Thyroid gland (tissue), 4 donors: Measurements from ENCODE around the gene LHPP.

ENCODE experiments used
- POLR2A ChIP-seq, 2 donors: fragments of 450-650 bp; IDR thresholded peaks; one replicate each; pipeline ENCODE4 v1.6.1; 2017; ENCODE audit warnings: antibody characterized with exemption in 2 of 2, mild to moderate bottlenecking in 2 of 2, moderate library complexity in 1 of 2
- TF ChIP-seq, protein P1 (sequence below), 6 experiments: fragments of 200-600 bp in 3 of 6; fragments of 450-650 bp in 3 of 6; sonication (generic) in 3 of 6; IDR thresholded peaks; one replicate each; pipeline ENCODE4 v1.5.1; 2016 to 2019; ENCODE audit warnings: antibody characterized with exemption in 6 of 6, mild to moderate bottlenecking in 2 of 6, inconsistent platforms in 1 of 6, moderate library complexity in 1 of 6

DNA sequence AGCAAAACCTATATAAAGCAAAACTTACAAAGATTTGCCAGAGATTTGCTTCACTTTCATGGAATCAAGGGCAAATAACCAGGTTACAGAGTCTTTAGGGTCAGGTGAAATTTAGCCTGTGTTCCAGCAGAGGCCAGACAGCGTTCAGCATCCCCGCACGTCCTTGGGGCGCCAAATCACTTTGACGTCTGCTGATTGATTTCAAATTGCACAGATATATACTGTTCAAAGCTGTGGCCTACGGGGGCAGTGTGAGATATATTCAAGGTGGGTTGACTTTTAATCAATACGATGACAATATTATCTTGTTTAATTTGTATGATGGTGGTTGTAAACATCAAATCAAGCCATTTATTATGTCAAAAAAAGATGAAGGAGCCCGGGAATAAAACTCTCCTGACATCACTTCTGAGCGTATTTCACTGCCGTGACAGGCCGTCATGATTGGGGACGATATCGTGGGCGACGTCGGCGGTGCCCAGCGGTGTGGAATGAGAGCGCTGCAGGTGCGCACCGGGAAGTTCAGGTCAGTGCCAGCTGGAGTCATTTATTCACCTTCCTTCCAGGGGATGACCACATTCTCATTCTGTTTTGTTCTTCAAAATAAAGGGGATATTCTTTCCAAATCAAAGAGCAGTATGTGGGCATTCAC lies 55.2 kb downstream of the LHPP start:
- TF ChIP-seq, protein P1, sequence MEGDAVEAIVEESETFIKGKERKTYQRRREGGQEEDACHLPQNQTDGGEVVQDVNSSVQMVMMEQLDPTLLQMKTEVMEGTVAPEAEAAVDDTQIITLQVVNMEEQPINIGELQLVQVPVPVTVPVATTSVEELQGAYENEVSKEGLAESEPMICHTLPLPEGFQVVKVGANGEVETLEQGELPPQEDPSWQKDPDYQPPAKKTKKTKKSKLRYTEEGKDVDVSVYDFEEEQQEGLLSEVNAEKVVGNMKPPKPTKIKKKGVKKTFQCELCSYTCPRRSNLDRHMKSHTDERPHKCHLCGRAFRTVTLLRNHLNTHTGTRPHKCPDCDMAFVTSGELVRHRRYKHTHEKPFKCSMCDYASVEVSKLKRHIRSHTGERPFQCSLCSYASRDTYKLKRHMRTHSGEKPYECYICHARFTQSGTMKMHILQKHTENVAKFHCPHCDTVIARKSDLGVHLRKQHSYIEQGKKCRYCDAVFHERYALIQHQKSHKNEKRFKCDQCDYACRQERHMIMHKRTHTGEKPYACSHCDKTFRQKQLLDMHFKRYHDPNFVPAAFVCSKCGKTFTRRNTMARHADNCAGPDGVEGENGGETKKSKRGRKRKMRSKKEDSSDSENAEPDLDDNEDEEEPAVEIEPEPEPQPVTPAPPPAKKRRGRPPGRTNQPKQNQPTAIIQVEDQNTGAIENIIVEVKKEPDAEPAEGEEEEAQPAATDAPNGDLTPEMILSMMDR (IDR thresholded peaks at IDR 0.05), result no peak
- no peak for TF ChIP-seq POLR2A (IDR thresholded peaks at IDR 0.05)
